HG03135 (cell line): ENCODE data around the gene ZNF862.

Experiments
- ATAC-seq: cut with Tn5 transposase; IDR thresholded peaks from one replicate; pipeline ENCODE4 v1.9.1; 2021; ENCODE audit warnings: mild to moderate bottlenecking, moderate library complexity; ENCODE audit not compliant: unreplicated experiment

ZNF862 gene

GRCh38 chr7:149809215-149809614 is 29.0 kb upstream of the ZNF862 start:
- no peak for ATAC-seq

GRCh38 chr7:149811221-149811620 is 27.0 kb upstream of the ZNF862 start:
- no peak for ATAC-seq

GRCh38 chr7:149811831-149812490 is 26.2 kb upstream of the ZNF862 start:
- ATAC-seq, result no peak

GRCh38 chr7:149813254-149814035 is 24.7 kb upstream of the ZNF862 start:
- no peak for ATAC-seq

GRCh38 chr7:149814494-149814893 is 23.7 kb upstream of the ZNF862 start:
- no peak for ATAC-seq

GRCh38 chr7:149815121-149815520 is 23.1 kb upstream of the ZNF862 start:
- no peak for ATAC-seq

- no peak for ATAC-seq
Observed at GRCh38 chr7:149815661-149816266, 22.4 kb upstream of the ZNF862 start.

GRCh38 chr7:149816267-149816751 is 21.9 kb upstream of the ZNF862 start:
- ATAC-seq, result no peak

- ATAC-seq, result no peak
Observed at GRCh38 chr7:149816794-149817193, 21.4 kb upstream of the ZNF862 start.

- ATAC-seq, result no peak
Observed at GRCh38 chr7:149817301-149817771, 20.8 kb upstream of the ZNF862 start.

- no peak for ATAC-seq
Observed at GRCh38 chr7:149817836-149818535, 20.2 kb upstream of the ZNF862 start.

GRCh38 chr7:149818536-149818840 is 19.7 kb upstream of the ZNF862 start:
- ATAC-seq, result no peak

GRCh38 chr7:149819141-149819960 is 18.8 kb upstream of the ZNF862 start:
- no peak for ATAC-seq

GRCh38 chr7:149819961-149820340 is 18.2 kb upstream of the ZNF862 start:
- no peak for ATAC-seq

- ATAC-seq, result no peak
Observed at GRCh38 chr7:149820622-149821190, 17.5 kb upstream of the ZNF862 start.

- ATAC-seq, result no peak
Observed at GRCh38 chr7:149821191-149822148, 16.7 kb upstream of the ZNF862 start.

- ATAC-seq, result no peak
Observed at GRCh38 chr7:149822353-149822943, 15.7 kb upstream of the ZNF862 start.

- ATAC-seq, result no peak
Observed at GRCh38 chr7:149823191-149823630, 15.0 kb upstream of the ZNF862 start.
